B cell (primary cell): ENCODE results near the gene KLK15. TPM values are rescaled to one million over a fixed set of nuclear protein-coding genes. Genes with fewer than 3 reads are reported as not detected.

Experiments
- ATAC-seq: fragments of 200-7000 bp; cut with Tn5 transposase; one replicate; pipeline ENCODE4 v1.10.0; 2021; ENCODE audit warnings: low read depth, mild to moderate bottlenecking, moderate number of reproducible peaks, moderate library complexity
- CTCF ChIA-PET: fragments of 350-600 bp; sonication (Branson Sonifier 250); formaldehyde crosslinking; loops from one replicate; lab custom pipeline; 2021; ENCODE audit warnings: antibody characterized with exemption, inconsistent platforms; lab: Charles Lee
- POLR2A ChIA-PET: fragments of 350-600 bp; sonication (Branson Sonifier 250); formaldehyde crosslinking; loops from one replicate; lab custom pipeline; 2021; ENCODE audit warnings: antibody characterized with exemption; lab: Charles Lee
- DNase-seq: peaks from one replicate; pipeline ENCODE4 v3.0.0; 2013
- H2AFZ ChIP-seq: 2 replicates; pipeline ENCODE4 v1.6.1; 2012; ENCODE audit warnings: mild to moderate bottlenecking, low read depth, low read length; ENCODE audit not compliant: insufficient read depth, poor library complexity, severe bottlenecking
- H3K27ac ChIP-seq, 2 donors: 1 replicate in 1 of 2; 2 replicates in 1 of 2; pipeline ENCODE4 v1.5.1; 2012 to 2013; ENCODE audit warnings: low read length in 2 of 2, mild to moderate bottlenecking in 2 of 2, moderate library complexity in 1 of 2
- H3K27me3 ChIP-seq, 4 experiments: fragments of 200-600 bp in 1 of 4; sonication (generic) in 1 of 4; replicated peaks in 1 of 4; 1 replicate in 2 of 4; 2 replicates in 2 of 4; pipeline versions ENCODE4 v1.6.1 to v1.7.0; 2013 to 2016; ENCODE audit warnings: low read length in 3 of 4, mild to moderate bottlenecking in 2 of 4, mixed read lengths in 1 of 4, moderate library complexity in 1 of 4; ENCODE audit not compliant: insufficient read depth in 4 of 4, control insufficient read depth in 3 of 4; ENCODE audit errors: control extremely low read depth in 1 of 4
- H3K36me3 ChIP-seq, 2 experiments: replicated peaks in 1 of 2; 1 replicate in 1 of 2; 2 replicates in 1 of 2; pipeline versions ENCODE4 v1.6.1 to v1.7.1; 2013; ENCODE audit warnings: low read length in 1 of 2; ENCODE audit not compliant: insufficient read depth in 2 of 2, control insufficient read depth in 1 of 2; ENCODE audit errors: control extremely low read depth in 1 of 2, extremely low read depth in 1 of 2
- H3K4me1 ChIP-seq, 2 donors: fragments of 200-600 bp in 1 of 2; sonication (generic) in 1 of 2; 1 replicate in 1 of 2; 2 replicates in 1 of 2; pipeline versions ENCODE4 v1.5.1 to v1.6.1; 2013 to 2017; ENCODE audit warnings: low read length in 2 of 2; ENCODE audit not compliant: control insufficient read depth in 2 of 2, insufficient read depth in 2 of 2
- H3K4me2 ChIP-seq: replicated peaks from 2 replicates; pipeline ENCODE3; 2012; ENCODE audit warnings: mild to moderate bottlenecking, low read depth, low read length; ENCODE audit not compliant: poor library complexity, severe bottlenecking
- H3K4me3 ChIP-seq, 5 experiments: fragments of 200-600 bp in 1 of 5; sonication (generic) in 1 of 5; 1 replicate in 3 of 5; 2 replicates in 2 of 5; pipeline versions ENCODE4 v1.5.1 to v1.7.0; 2011 to 2016; ENCODE audit warnings: low read length in 4 of 5, mild to moderate bottlenecking in 4 of 5, low read depth in 2 of 5, control low read depth in 1 of 5, moderate library complexity in 1 of 5; ENCODE audit not compliant: insufficient read depth in 1 of 5; ENCODE audit errors: control extremely low read depth in 1 of 5, extremely low read depth in 1 of 5
- H3K79me2 ChIP-seq: fragments of 200-600 bp; sonication (generic); one replicate; pipeline ENCODE4 v1.6.0; 2016; ENCODE audit warnings: low read length; ENCODE audit not compliant: control insufficient read depth, insufficient read depth
- H3K9ac ChIP-seq: fragments of 200-600 bp; sonication (generic); 2 replicates; pipeline ENCODE4 v1.6.1; 2017; ENCODE audit warnings: mild to moderate bottlenecking, low read length, moderate library complexity
- H3K9me3 ChIP-seq, 3 donors: one replicate each; pipeline versions ENCODE4 v1.6.1 to v1.7.1; 2013; ENCODE audit warnings: low read length in 2 of 3; ENCODE audit not compliant: control insufficient read depth in 2 of 3, insufficient read depth in 1 of 3; ENCODE audit errors: control extremely low read depth in 1 of 3
- H4K20me1 ChIP-seq: 2 replicates; pipeline ENCODE4 v1.6.0; 2012; ENCODE audit warnings: mild to moderate bottlenecking, low read length; ENCODE audit not compliant: insufficient read depth, control insufficient read depth, poor library complexity, severe bottlenecking
- H3K27ac Mint-ChIP-seq: one replicate; pipeline ENCODE4 v1.8.0; 2021; ENCODE audit warnings: mixed read lengths
- H3K27me3 Mint-ChIP-seq: one replicate; pipeline ENCODE4 v1.8.0; 2021; ENCODE audit warnings: mixed read lengths
- H3K4me1 Mint-ChIP-seq: one replicate; pipeline ENCODE4 v1.8.0; 2021; ENCODE audit warnings: mixed read lengths
- H3K4me3 Mint-ChIP-seq: one replicate; pipeline ENCODE4 v1.8.0; 2021; ENCODE audit warnings: mixed read lengths
- H3K9me3 Mint-ChIP-seq: one replicate; pipeline ENCODE4 v1.8.0; 2022; ENCODE audit warnings: mixed read lengths; ENCODE audit not compliant: insufficient read depth
- CTCF ChIP-seq: fragments of 200-600 bp; IDR thresholded peaks from one replicate; pipeline ENCODE4 v1.8.0; 2022; ENCODE audit warnings: antibody characterized with exemption, mild to moderate bottlenecking
- EZH2 ChIP-seq: IDR thresholded peaks from 2 replicates; pipeline ENCODE4 v1.6.1; 2012; ENCODE audit warnings: borderline replicate concordance, low read depth, mild to moderate bottlenecking, moderate library complexity, low read length; ENCODE audit not compliant: insufficient read depth, poor library complexity, severe bottlenecking
- WGBS: methylation state at CpG from one replicate; pipeline ENCODE4 v1.1.5; 2013; ENCODE audit warnings: missing lambda C conversion rate; ENCODE audit not compliant: insufficient coverage; 5-methylcytosine and 5-hydroxymethylcytosine counted together
- intact Hi-C: fragments of 100-400 bp; cut with micrococcal nuclease; formaldehyde crosslinking; loops from one replicate; pipeline ENCODE4 v1.10.0; 2022
- polyA plus RNA-seq: library from polyadenylated mRNA; depleted of rRNA; stranded (reverse); fragments of >200 nt; gene quantifications from 2 replicates; pipeline ENCODE4 v1.2.3, GENCODE V29; 2012
- total RNA-seq, 2 donors: library from RNA; stranded (reverse); fragments of 120-200 nt in 1 of 2; gene quantifications; 1 replicate in 1 of 2; 2 replicates in 1 of 2; pipeline versions ENCODE4 v1.2.3 to v1.2.4, GENCODE V29; 2013 to 2022

The KLK15 gene
- total and polyA plus RNA-seq, 2 donors (not counting 1 experiment from before 2014, with no cell fraction given), result 0.07 TPM; not detected in 1

GRCh38 chr19:50823389-50824042 is 9.9 kb downstream of the KLK15 start, which contains the start of gene KLK1:
Gene KLK1 (minus strand): TSS chr19:50823787. CDS start chr19:50823748, 39 bp downstream.
- no peak within 1 kb of the TSS for H3K27ac Mint-ChIP-seq
- H3K4me3 Mint-ChIP-seq, result no peak within 1 kb of the TSS

More at GRCh38 chr19:50823389-50824042, 9.9 kb downstream of the KLK15 start, which contains the start of gene KLK1:
- Mint-ChIP-seq H3K9me3 (no peaks in the 10 kb centered on the region), H3K27me3 (peaks cover 32% of the 10 kb centered on the region), H3K4me1 (peaks cover 49% of the 10 kb centered on the region)
- Histone ChIP-seq H3K4me1 (peaks cover 34 to 46% of the 10 kb centered on the region in 2 donors), H3K9ac (no peak within 1 kb of the TSS), H3K79me2 (no peaks in the 10 kb centered on the region), H3K27me3 (peaks cover 0 to 20% (median 0%) of the 10 kb centered on the region in 4 experiments), H3K9me3 (peaks cover 0 to 3% (median 0%) of the 10 kb centered on the region in 3 donors), H4K20me1 (no peaks in the 10 kb centered on the region), H3K4me3 (no peak within 1 kb of the TSS), H2AFZ (no peak within 1 kb of the TSS), H3K4me2 (no peak within 1 kb of the TSS), H3K27ac (no peak within 1 kb of the TSS), H3K36me3 (no peaks in the 10 kb centered on the region)
- intact Hi-C loops, result no loop called here
- ChIA-PET POLR2A (no interaction called here), CTCF (no interaction called here)
- no peak for TF ChIP-seq CTCF
- TF ChIP-seq EZH2, result no peak
- DNase-seq, result no peak
- no peak for ATAC-seq
- 64% methylated on average over 10 of the region's 14 CpGs for WGBS
